GM12878 (cell line): ENCODE measurements around the gene CREB3.

ENCODE experiments used
- CEBPB ChIP-seq, 2 experiments: fragments of 150-350 bp in 1 of 2; IDR thresholded peaks; 2 replicates each; pipeline ENCODE4 v1.6.1; 2012 to 2014; ENCODE audit warnings: low read depth in 2 of 2, low read length in 2 of 2, borderline replicate concordance in 1 of 2, inconsistent platforms in 1 of 2
- EP300 ChIP-seq, 2 experiments: fragments of 150-350 bp in 1 of 2; IDR thresholded peaks; 2 replicates each; pipeline ENCODE4 v1.6.1; 2011 to 2012; ENCODE audit warnings: low read depth in 2 of 2, low read length in 2 of 2, borderline replicate concordance in 1 of 2, improper control_type of control experiment in 1 of 2, inconsistent platforms in 1 of 2; ENCODE audit not compliant: control insufficient read depth in 1 of 2
- EZH2 ChIP-seq: IDR thresholded peaks from 2 replicates; pipeline ENCODE4 v1.6.1; 2012; ENCODE audit warnings: low read depth, mild to moderate bottlenecking, control low read depth, inconsistent platforms, low read length, borderline replicate concordance; ENCODE audit not compliant: control insufficient read depth
- FOXM1 ChIP-seq: IDR thresholded peaks from 2 replicates; pipeline ENCODE4 v1.6.1; 2012; ENCODE audit warnings: low read depth, mild to moderate bottlenecking, inconsistent platforms, low read length, moderate library complexity
- NBN ChIP-seq: fragments of 450-650 bp; IDR thresholded peaks from 2 replicates; pipeline ENCODE4 v1.6.1; 2016
- PAX5 ChIP-seq: IDR thresholded peaks from 2 replicates; pipeline ENCODE4 v1.6.1; 2011; ENCODE audit warnings: low read depth, low read length, borderline replicate concordance
- POLR2A ChIP-seq: IDR thresholded peaks from 2 replicates; pipeline ENCODE4 v1.6.1; 2011; ENCODE audit warnings: low read depth, mild to moderate bottlenecking, low read length
- POLR2AphosphoS5 ChIP-seq: IDR thresholded peaks from 2 replicates; pipeline ENCODE4 v1.6.1; 2011; ENCODE audit warnings: mild to moderate bottlenecking, low read length, inconsistent platforms
- RUNX3 ChIP-seq: IDR thresholded peaks from 2 replicates; pipeline ENCODE4 v1.6.1; 2012; ENCODE audit warnings: low read length, inconsistent platforms
- SIN3A ChIP-seq: IDR thresholded peaks from 2 replicates; pipeline ENCODE4 v1.6.1; 2012; ENCODE audit warnings: low read depth, low read length, improper control_type of control experiment
- TBL1XR1 ChIP-seq: IDR thresholded peaks from 2 replicates; pipeline ENCODE4 v1.6.1; 2012; ENCODE audit warnings: low read depth, low read length, improper control_type of control experiment
- TF ChIP-seq, protein P1 (sequence below), 3 experiments: IDR thresholded peaks in 2 of 3; conservative IDR thresholded peaks in 1 of 3; 2 replicates each; pipeline ENCODE4 v1.5.1; 2011; ENCODE audit warnings: low read depth in 3 of 3, low read length in 3 of 3, mild to moderate bottlenecking in 3 of 3, control low read depth in 2 of 3, moderate library complexity in 2 of 3, inconsistent platforms in 1 of 3, mixed read lengths in 1 of 3; ENCODE audit not compliant: control insufficient read depth in 2 of 3, insufficient read depth in 1 of 3; ENCODE audit errors: extremely low read depth in 1 of 3
- TF ChIP-seq, protein P2 (sequence below): IDR thresholded peaks from 2 replicates; pipeline ENCODE4 v1.6.1; 2011; ENCODE audit warnings: borderline replicate concordance, low read depth, mild to moderate bottlenecking, moderate library complexity, mixed read lengths, low read length; ENCODE audit not compliant: insufficient read depth; ENCODE audit errors: extremely low read length
- TF ChIP-seq, protein P3 (sequence below): IDR thresholded peaks from 2 replicates; pipeline ENCODE4 v1.6.1; 2012; ENCODE audit warnings: low read length, inconsistent platforms

DNA sequence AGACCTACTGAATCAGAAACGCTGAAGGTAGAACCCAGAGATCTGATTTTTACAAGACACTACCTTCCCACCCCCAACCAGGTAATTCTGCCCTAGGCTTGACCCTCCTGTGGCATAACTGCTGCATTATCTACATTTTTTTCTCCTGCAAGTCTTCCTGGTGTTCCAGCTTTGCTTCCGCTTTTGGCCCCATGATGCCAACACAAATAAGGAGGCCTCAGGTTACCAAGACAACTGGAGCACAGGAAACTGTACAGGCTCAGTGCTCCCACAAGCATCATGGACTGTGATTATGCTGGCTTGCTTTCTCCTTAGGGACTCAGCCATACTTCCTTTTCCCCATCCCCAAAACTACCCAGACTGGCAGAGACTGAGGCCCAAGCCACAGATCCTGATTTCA, 28.2 kb downstream of the CREB3 start:
- TF ChIP-seq SIN3A (no peak), POLR2A (no peak), EP300 (IDR thresholded peaks at IDR 0.05; ENCODE audit: borderline replicate concordance in 1 of 2, control insufficient read depth in 1 of 2, low read depth in 2 of 2, low read length in 2 of 2) (no peak), CEBPB (IDR thresholded peaks at IDR 0.05; ENCODE audit: borderline replicate concordance in 1 of 2, low read depth in 2 of 2, low read length in 2 of 2) (no peak), NBN (no peak), TBL1XR1 (no peak), EZH2 (no peak), PAX5 (no peak), RUNX3 (no peak), FOXM1 (no peak), POLR2AphosphoS5 (no peak; the same call in 1 of the 2 replicates)
- TF ChIP-seq, protein P1, sequence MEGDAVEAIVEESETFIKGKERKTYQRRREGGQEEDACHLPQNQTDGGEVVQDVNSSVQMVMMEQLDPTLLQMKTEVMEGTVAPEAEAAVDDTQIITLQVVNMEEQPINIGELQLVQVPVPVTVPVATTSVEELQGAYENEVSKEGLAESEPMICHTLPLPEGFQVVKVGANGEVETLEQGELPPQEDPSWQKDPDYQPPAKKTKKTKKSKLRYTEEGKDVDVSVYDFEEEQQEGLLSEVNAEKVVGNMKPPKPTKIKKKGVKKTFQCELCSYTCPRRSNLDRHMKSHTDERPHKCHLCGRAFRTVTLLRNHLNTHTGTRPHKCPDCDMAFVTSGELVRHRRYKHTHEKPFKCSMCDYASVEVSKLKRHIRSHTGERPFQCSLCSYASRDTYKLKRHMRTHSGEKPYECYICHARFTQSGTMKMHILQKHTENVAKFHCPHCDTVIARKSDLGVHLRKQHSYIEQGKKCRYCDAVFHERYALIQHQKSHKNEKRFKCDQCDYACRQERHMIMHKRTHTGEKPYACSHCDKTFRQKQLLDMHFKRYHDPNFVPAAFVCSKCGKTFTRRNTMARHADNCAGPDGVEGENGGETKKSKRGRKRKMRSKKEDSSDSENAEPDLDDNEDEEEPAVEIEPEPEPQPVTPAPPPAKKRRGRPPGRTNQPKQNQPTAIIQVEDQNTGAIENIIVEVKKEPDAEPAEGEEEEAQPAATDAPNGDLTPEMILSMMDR (IDR thresholded peaks at IDR 0.05 in 2 of 3, conservative IDR thresholded peaks at IDR 0.05 in 1 of 3; ENCODE audit: control insufficient read depth in 2 of 3, extremely low read depth in 1 of 3, insufficient read depth in 1 of 3, low read depth in 3 of 3, low read length in 3 of 3) = no peak
- TF ChIP-seq, protein P2, sequence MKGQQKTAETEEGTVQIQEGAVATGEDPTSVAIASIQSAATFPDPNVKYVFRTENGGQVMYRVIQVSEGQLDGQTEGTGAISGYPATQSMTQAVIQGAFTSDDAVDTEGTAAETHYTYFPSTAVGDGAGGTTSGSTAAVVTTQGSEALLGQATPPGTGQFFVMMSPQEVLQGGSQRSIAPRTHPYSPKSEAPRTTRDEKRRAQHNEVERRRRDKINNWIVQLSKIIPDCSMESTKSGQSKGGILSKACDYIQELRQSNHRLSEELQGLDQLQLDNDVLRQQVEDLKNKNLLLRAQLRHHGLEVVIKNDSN = no peak
- TF ChIP-seq, protein P3, sequence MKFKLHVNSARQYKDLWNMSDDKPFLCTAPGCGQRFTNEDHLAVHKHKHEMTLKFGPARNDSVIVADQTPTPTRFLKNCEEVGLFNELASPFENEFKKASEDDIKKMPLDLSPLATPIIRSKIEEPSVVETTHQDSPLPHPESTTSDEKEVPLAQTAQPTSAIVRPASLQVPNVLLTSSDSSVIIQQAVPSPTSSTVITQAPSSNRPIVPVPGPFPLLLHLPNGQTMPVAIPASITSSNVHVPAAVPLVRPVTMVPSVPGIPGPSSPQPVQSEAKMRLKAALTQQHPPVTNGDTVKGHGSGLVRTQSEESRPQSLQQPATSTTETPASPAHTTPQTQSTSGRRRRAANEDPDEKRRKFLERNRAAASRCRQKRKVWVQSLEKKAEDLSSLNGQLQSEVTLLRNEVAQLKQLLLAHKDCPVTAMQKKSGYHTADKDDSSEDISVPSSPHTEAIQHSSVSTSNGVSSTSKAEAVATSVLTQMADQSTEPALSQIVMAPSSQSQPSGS = no peak
